ENCODE measurements around the gene FOXB2.
"Not testable (repeated sequence)": the region's sequence is repeated elsewhere in the genome, so short reads cannot be mapped to it uniquely, and the experiment has no call there.

FOXB2 gene

GRCh38 chr9:77016526-77017504, 2.6 kb upstream of the FOXB2 start:
- DNase-seq: no peak

DNA sequence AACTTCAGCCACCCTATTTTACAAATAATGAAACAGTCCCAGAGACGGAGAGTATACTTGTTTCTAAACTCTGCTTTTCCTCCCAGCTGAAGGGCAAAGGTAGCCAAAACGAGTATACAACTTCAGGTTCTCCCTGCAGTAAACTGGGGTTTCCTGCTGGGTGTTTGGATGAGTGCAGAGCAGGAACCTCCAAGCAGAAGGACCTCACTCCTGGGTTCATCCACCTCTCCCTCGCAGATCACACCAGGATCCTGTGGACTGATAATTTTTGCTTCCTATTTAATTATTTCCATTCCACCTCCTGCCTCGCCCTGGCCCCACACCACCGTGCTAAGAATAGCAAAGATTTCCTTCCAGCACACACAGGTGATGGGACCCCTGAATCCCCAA, 2.0 kb upstream of the FOXB2 start:
- no peak for DNase-seq

GRCh38 chr9:77018058-77018968, 1.1 kb upstream of the FOXB2 start:
- no peak for DNase-seq

DNA sequence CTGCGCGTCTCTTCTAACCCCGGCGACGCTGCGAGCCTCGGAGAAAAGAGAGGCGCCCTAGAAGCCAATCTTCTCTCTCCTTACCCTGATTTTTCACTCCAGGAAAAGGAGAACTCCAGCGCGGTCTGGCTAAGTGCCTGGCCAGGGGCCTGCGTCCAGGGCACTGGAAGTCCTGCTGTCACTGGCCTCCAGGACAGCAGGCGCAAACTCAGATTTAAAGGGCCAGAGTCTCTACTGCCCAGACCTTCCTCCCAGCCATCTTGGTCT, 553 bp upstream of the FOXB2 start:
- no peak for DNase-seq

DNA sequence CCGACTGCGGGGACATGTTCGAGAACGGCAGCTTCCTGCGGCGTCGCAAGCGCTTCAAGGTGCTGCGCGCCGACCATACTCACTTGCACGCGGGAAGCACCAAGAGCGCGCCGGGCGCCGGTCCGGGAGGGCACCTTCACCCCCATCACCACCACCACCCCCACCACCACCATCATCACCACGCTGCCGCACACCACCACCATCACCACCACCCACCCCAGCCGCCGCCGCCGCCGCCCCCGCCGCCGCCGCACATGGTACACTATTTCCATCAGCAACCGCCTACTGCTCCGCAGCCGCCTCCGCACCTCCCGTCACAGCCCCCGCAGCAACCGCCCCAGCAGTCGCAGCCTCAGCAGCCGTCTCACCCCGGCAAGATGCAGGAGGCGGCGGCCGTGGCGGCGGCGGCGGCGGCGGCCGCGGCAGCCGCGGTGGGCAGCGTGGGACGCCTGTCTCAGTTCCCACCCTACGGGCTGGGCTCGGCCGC, 514 bp downstream of the FOXB2 start:
- DNase-seq: no peak

DNA sequence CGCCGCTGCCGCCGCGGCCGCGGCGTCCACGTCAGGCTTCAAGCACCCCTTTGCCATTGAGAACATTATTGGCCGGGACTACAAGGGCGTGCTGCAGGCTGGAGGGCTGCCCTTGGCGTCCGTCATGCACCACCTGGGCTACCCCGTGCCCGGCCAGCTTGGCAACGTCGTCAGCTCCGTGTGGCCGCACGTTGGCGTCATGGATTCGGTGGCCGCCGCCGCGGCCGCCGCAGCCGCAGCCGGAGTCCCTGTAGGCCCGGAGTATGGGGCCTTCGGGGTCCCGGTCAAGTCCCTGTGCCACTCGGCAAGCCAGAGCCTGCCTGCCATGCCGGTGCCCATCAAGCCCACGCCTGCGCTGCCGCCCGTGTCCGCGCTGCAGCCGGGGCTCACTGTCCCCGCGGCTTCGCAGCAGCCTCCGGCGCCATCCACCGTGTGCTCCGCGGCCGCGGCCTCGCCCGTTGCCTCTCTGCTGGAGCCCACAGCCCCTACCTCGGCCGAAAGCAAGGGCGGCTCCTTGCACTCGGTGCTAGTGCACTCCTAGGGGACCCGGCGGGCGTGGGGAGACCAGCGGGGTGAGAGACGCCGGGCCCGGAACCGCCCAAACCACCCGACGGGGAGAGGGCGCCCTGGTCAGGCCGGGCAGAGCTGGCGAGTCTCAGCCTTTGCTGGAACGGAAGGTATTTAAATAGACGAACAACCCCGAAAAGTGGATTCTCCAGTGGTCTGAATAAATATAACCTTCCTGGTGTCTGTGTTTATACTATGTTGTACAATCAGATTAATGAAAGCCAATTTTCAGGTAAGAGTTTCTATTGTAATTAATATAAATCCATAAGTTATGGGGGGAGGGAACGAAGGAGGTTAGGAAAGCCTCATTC, 1.2 kb downstream of the FOXB2 start:
- no peak for DNase-seq

GRCh38 chr9:77021291-77021894, 1.9 kb downstream of the FOXB2 start:
- no peak for DNase-seq

DNA sequence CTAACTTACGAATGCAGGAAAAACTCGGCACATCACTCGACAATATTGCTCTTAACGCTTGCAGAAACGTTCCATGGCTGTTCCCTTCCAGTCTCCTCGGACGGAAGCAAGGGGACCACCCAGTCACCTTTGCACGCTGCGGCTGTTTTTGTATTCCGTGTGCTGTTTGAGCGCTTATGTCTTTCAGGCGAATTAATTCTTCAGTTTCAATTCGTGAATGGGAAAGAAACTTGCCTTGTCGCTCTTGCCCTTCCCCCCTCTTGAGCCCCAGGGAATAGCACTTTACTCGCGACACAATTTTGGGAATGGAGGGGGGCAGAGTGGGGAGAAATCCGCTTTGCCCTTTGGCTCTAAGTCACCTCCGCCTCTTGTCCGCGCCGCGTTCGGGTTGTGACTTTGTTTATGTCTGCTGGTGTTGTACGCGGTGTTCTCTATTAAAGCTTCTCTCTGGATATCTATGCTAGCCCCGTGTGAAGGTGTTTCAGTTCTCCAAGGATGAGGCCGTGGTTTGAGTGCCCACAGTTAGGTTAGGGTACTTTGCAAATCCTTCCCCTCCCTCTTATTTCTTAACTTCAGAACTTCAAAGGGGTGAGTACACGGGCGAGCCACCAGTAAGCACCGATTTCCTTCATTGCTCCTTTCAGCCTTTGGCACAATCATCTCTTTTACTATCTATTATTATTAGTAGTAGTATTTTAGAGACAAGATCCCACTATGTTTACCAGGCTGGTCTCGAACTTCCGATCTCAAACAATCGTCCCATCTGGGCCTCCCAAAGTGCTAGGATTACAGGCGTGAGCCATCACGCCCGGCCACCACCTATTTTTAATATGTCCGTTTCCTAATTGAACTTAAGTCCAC, 2.7 kb downstream of the FOXB2 start:
- DNase-seq: no peak

DNA sequence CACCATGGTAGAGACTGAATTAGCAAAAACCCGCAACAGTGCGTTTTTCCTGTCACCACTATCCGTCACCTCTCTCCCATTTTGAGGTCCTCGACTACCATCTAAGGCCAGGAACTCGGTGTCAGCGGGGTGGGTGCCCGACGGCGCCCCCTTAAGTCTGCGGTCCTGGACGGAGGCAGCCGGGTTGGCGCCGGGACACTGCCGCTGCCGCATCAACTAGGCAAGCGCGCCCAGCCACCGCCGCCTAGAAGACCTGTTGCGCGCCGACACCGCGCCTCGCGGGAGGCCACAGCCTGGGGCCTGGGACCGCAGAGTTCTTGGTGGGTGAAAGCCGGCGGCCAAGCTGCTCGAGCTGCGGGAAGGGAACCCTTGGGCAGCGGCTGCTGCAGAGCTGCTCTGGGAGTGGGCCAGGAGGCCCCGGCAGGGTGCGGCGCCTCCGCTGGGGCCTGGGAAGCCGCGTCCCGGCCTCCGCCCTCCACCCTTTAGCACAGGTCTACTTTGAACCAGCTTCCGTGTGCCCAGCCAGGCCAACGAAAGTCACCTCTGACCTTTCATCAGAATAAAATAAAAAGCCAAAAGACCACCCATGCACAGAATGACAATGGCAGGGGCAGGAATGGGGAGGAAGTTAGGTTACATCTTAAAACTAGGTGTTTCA, 3.5 kb downstream of the FOXB2 start:
- no peak for DNase-seq

- no peak for DNase-seq
Observed at GRCh38 chr9:77023726-77024125, 4.3 kb downstream of the FOXB2 start.

- DNase-seq: no peak
Observed at GRCh38 chr9:77024776-77025545, 5.5 kb downstream of the FOXB2 start.

DNA sequence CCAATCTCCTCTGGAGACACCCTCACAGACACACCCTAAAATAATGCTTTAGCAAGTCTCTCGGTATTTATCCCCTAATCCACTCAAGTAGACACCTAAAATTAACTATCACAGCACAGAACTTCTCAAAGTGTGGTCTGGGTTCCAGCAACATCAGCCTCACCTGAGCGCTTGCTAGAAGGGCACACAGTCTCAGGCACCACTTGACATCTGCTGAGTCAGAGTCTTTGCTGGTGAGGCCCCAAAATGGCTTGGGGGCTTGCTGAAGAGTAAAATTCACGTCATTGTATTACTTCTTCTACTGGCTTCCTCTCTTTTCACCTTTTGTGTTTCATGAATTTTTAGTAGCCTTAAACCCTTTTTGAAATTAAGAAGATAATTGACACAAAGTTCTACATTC, 9.0 kb downstream of the FOXB2 start:
- no peak for DNase-seq

GRCh38 chr9:77030045-77030444, 10.6 kb downstream of the FOXB2 start:
- no peak for DNase-seq

DNA sequence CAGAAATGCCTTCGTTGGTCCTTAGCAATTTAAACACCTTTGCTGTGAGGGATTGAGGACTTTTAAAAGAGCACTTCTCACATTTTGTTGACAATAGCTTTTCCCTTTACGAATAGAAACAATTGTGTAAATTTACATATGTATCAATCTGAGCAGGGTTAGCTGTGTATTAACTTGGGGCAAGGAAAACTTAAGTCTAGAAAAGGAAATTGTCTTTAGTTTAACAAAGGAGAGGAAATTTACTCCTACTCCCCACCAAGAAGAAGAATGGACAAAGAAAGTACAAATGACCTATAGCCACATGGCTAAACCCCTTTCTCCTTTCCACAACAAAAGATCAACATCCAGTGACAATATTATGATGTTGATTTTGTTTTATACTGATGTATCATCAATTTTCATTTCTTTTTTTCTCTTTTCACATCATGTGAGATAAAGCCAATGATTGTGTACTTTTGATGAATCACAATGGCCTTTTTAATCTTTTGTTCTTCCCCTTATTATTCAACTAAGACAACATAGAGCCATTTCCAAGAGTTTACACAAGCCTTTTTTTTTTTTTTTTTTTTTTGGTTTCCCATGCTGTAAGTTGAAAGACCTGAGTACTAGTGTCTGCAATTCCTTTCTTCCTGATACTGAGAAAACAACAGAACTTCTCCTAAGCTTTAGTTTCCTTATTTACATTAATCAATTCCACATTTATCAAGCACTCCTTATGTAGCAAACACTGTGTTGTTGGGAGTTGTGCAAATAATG, 19.0 kb downstream of the FOXB2 start:
- DNase-seq: no peak

DNA sequence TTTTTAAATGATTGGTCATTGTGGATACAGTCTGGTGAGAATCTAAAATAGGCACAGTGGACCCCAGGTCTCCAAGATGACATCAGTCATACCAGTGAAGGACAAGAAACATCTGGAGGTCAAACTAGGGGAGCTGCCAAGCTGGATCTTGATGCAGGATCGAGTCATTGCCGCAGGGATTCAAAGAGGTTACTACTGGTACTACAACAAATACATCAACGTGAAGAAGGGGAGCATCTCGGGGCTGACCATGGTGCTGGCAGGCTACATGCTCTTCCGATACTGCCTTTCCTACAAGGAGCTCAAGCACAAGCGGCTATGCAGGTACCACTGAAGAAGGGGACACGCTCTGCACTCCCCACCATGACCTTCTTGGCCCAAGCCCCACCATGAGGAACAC, 20.9 kb downstream of the FOXB2 start:
- DNase-seq: no peak

- not testable (repeated sequence) for DNase-seq
Observed at GRCh38 chr9:77043743-77044142, 24.3 kb downstream of the FOXB2 start.

DNA sequence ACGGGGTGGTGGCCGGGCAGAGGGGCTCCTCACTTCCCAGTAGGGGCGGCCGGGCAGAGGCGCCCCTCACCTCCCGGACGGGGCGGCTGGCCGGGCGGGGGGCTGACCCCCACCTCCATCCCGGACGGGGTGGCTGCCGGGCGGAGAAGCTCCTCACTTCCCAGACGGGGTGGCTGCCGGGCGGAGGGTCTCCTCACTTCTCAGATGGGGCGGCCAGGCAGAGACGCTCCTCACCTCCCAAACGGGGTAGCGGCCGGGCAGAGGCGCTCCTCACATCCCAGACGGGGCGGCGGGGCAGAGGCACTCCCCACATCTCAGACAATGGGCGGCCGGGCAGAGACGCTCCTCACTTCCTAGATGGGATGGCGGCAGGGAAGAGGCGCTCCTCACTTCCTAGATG, 41.2 kb downstream of the FOXB2 start:
- DNase-seq: not testable (repeated sequence)

- no peak for DNase-seq
Observed at GRCh38 chr9:77063645-77064285, 44.3 kb downstream of the FOXB2 start.

GRCh38 chr9:77066388-77066787, 46.9 kb downstream of the FOXB2 start:
- DNase-seq: no peak
